ENCODE data around the gene AMY1B. TPM values are rescaled to one million over a fixed set of nuclear protein-coding genes. Genes with fewer than 3 reads are reported as not detected.
"Not testable (repeated sequence)": the region's sequence is repeated elsewhere in the genome, so short reads cannot be mapped to it uniquely, and the experiment has no call there.

AMY1B gene
- polyA plus RNA-seq, 1 of the 3 experiments (the other 2 are of a cell fraction): not detected

DNA sequence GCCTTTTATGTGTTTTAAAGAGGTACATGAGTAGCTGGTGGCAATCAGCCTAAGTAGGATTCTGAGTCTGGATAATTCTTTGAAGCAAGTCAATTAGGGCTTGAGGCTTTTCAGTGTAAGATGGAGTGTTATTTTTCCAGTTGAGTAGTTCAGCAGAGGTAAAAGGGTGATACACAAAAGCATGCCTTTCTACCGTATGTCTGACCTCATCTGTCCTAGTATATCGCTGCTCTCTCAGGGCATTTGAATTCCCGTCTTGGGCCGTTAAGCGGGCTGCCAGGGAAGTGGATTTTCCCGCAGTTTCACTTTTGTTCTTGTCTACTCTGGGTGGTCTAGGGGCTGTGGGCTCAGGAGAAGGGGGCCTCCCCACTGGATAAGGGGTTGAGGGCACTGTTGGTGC lies 41.9 kb downstream of the AMY1B start:
- H3K9me3 ChIP-seq; CTCF ChIA-PET; H2AFZ ChIP-seq (ENCODE audit: low read depth); H3K9ac ChIP-seq; H3K9me2 ChIP-seq; H3K4me2 ChIP-seq; H3F3A ChIP-seq (replicated peaks; ENCODE audit: insufficient read depth); H3K4me3 ChIP-seq (ENCODE audit: low read depth in 2 of 2, low read length in 1 of 2); DNase-seq; H3K27ac ChIP-seq (ENCODE audit: low read depth in 2 of 2, low read length in 1 of 2); H3K79me2 ChIP-seq (ENCODE audit: insufficient read depth); POLR2A ChIA-PET; H3K27me3 ChIP-seq (ENCODE audit: insufficient read depth); H3K36me3 ChIP-seq (replicated peaks in 1 of 2; ENCODE audit: control insufficient read depth in 1 of 2, insufficient read depth in 2 of 2, low read length in 1 of 2); H3K4me1 ChIP-seq (ENCODE audit: control insufficient read depth in 1 of 2, insufficient read depth in 2 of 2, low read depth in 1 of 2, low read length in 1 of 2); H4K20me1 ChIP-seq (ENCODE audit: insufficient read depth): not testable (repeated sequence)
- no CpG with 5 or more reads among the region's 6 CpGs for WGBS (ENCODE audit: low lambda C conversion rate)

DNA sequence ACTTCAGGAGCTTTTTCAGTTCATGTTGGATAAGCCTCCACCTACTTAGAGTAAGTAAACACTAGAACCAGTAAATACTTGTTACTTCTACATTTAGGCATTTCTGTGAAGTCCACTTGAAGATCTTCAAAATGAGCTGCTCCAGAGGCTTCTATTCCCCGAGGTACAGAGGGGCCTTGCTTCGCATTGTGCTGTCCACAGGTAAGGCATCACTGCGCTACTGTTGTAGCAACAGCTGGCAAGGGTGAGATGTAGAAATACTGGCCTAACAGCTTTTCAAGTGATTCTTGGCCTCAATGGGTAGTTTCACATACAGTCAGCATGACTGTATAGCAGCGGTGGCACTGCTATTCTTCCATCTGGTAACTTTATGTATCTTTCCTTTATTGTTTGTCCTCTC lies 45.1 kb downstream of the AMY1B start:
- H2AFZ ChIP-seq (ENCODE audit: low read depth); H3K27me3 ChIP-seq (ENCODE audit: insufficient read depth); H3K9me2 ChIP-seq; H3K4me2 ChIP-seq; POLR2A ChIA-PET; H3K36me3 ChIP-seq (replicated peaks in 1 of 2; ENCODE audit: control insufficient read depth in 1 of 2, insufficient read depth in 2 of 2, low read length in 1 of 2); H3K79me2 ChIP-seq (ENCODE audit: insufficient read depth); H3K27ac ChIP-seq (ENCODE audit: low read depth in 2 of 2, low read length in 1 of 2); H3K4me1 ChIP-seq (ENCODE audit: control insufficient read depth in 1 of 2, insufficient read depth in 2 of 2, low read depth in 1 of 2, low read length in 1 of 2); H3K9me3 ChIP-seq; DNase-seq; H3K9ac ChIP-seq; CTCF ChIA-PET; H3F3A ChIP-seq (replicated peaks; ENCODE audit: insufficient read depth); H4K20me1 ChIP-seq (ENCODE audit: insufficient read depth); H3K4me3 ChIP-seq (ENCODE audit: low read depth in 2 of 2, low read length in 1 of 2): not testable (repeated sequence)
- no CpG with 5 or more reads among the region's 4 CpGs for WGBS (ENCODE audit: low lambda C conversion rate)

DNA sequence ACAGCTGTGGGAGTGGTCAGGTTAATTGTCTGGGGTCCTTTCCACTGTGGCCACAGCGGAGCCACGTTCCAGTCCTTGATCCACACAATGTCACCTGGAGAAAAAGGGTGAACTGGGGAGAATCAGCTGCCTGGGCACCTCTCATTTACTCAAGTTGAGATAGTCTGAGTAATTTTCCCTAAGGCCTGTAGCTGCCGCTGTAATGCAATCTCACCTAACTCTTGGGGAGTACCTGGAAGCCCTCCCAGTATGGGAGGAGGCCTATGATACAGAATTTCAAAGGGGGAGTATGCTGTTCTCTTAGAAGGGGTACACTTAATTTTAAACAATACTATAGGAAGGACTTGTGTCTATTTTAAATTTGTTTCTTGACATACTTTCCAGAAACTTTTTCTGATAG lies 45.7 kb downstream of the AMY1B start:
- H3K27me3 ChIP-seq (ENCODE audit: insufficient read depth); H4K20me1 ChIP-seq (ENCODE audit: insufficient read depth); DNase-seq; H3K9me2 ChIP-seq; H3K4me3 ChIP-seq (ENCODE audit: low read depth in 2 of 2, low read length in 1 of 2); H3K36me3 ChIP-seq (replicated peaks in 1 of 2; ENCODE audit: control insufficient read depth in 1 of 2, insufficient read depth in 2 of 2, low read length in 1 of 2); CTCF ChIA-PET; H3K4me2 ChIP-seq; POLR2A ChIA-PET; H3K9me3 ChIP-seq; H3K4me1 ChIP-seq (ENCODE audit: control insufficient read depth in 1 of 2, insufficient read depth in 2 of 2, low read depth in 1 of 2, low read length in 1 of 2); H2AFZ ChIP-seq (ENCODE audit: low read depth); H3K27ac ChIP-seq (ENCODE audit: low read depth in 2 of 2, low read length in 1 of 2); H3K9ac ChIP-seq; H3K79me2 ChIP-seq (ENCODE audit: insufficient read depth); H3F3A ChIP-seq (replicated peaks; ENCODE audit: insufficient read depth): not testable (repeated sequence)
- WGBS (ENCODE audit: low lambda C conversion rate): no CpG with 5 or more reads among the region's 3 CpGs

DNA sequence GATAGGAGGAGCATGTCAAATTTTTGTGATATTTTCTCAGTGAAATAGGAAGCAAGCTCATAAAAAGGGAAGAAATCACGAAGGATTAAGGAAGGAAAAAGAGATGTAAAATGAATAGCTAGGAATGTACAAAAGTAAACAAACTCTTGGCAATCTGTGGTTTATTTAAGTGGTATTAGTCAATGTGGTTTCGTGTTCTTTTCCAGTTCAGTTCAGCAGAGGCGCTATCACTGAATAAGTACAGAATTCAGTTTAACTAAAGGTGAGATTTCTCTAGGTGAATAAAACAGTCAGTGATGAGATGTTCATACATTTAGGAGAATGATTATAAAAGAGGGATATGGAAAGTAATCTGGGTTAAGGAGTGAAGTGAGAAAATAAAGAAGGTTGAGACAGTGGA lies 52.1 kb downstream of the AMY1B start:
- H3K9ac ChIP-seq; H3K4me2 ChIP-seq; CTCF ChIA-PET; H2AFZ ChIP-seq (ENCODE audit: low read depth); H3K36me3 ChIP-seq (replicated peaks in 1 of 2; ENCODE audit: control insufficient read depth in 1 of 2, insufficient read depth in 2 of 2, low read length in 1 of 2); H3K9me3 ChIP-seq; H3K79me2 ChIP-seq (ENCODE audit: insufficient read depth); H4K20me1 ChIP-seq (ENCODE audit: insufficient read depth); H3K9me2 ChIP-seq; H3K27me3 ChIP-seq (ENCODE audit: insufficient read depth); H3K4me1 ChIP-seq (ENCODE audit: control insufficient read depth in 1 of 2, insufficient read depth in 2 of 2, low read depth in 1 of 2, low read length in 1 of 2); POLR2A ChIA-PET; DNase-seq; H3F3A ChIP-seq (replicated peaks; ENCODE audit: insufficient read depth); H3K4me3 ChIP-seq (ENCODE audit: low read depth in 2 of 2, low read length in 1 of 2); H3K27ac ChIP-seq (ENCODE audit: low read depth in 2 of 2, low read length in 1 of 2): not testable (repeated sequence)
- no CpG with 5 or more reads among the region's 3 CpGs for WGBS (ENCODE audit: low lambda C conversion rate)

DNA sequence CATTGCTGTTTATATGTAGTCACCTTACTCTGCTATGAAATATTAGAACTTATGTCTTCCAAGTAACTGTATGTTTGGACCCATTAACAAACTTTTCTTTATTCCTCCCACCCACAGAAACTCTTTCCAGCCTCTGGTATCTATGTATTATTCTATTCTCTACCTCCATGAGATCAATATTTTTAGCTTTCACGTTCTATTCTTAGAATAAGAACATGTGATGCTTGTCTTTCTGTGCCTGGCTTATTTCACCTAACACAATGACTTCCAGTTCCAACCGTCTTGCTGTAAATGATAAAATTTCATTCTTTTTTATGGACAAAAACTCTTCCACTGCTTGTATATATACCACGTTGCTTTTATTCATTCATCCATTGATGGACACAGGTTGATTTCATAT lies 54.8 kb downstream of the AMY1B start:
- H3K36me3 ChIP-seq (replicated peaks in 1 of 2; ENCODE audit: control insufficient read depth in 1 of 2, insufficient read depth in 2 of 2, low read length in 1 of 2); H3K9ac ChIP-seq; H4K20me1 ChIP-seq (ENCODE audit: insufficient read depth); H3K79me2 ChIP-seq (ENCODE audit: insufficient read depth); DNase-seq; POLR2A ChIA-PET; H2AFZ ChIP-seq (ENCODE audit: low read depth); H3K9me3 ChIP-seq; H3K4me2 ChIP-seq; H3F3A ChIP-seq (replicated peaks; ENCODE audit: insufficient read depth); H3K9me2 ChIP-seq; H3K27me3 ChIP-seq (ENCODE audit: insufficient read depth); H3K4me3 ChIP-seq (ENCODE audit: low read depth in 2 of 2, low read length in 1 of 2); H3K4me1 ChIP-seq (ENCODE audit: control insufficient read depth in 1 of 2, insufficient read depth in 2 of 2, low read depth in 1 of 2, low read length in 1 of 2); H3K27ac ChIP-seq (ENCODE audit: low read depth in 2 of 2, low read length in 1 of 2); CTCF ChIA-PET: not testable (repeated sequence)
- no CpG with 5 or more reads among the region's 3 CpGs for WGBS (ENCODE audit: low lambda C conversion rate)

Small RNAs within 50 kb of the gene (small RNA-seq; reads per million reads assigned to genes)
- 0 reads per million in 7 experiments for gene AC105272.1

Other genes starting within 250 kb of the AMY1B start
- gene RNPC3, start 170.5 kb downstream of the AMY1B start, polyA plus RNA-seq (2012; rRNA removed): 10.0 and 20.6 TPM in 2 replicates
- gene AMY2B, start 124.6 kb downstream of the AMY1B start, polyA plus RNA-seq (2012; rRNA removed): 1.5 and 2.8 TPM in 2 replicates
- not detected in 2 replicates for gene AMY2A, start 78.8 kb downstream of the AMY1B start, polyA plus RNA-seq (2012; rRNA removed)
- gene AMY1A, start 40.5 kb downstream of the AMY1B start, polyA plus RNA-seq (2012; rRNA removed): not detected in 2 replicates
- not detected in 2 replicates for gene AMY1C, start 53.7 kb upstream of the AMY1B start, polyA plus RNA-seq (2012; rRNA removed)